LNCaP clone FGC (cell line): Measurements from ENCODE around the gene LIX1L.

Experiments
- DNase-seq: peaks from one replicate; pipeline ENCODE4 v3.0.0-alpha.2; 2011; ENCODE audit warnings: low read depth
- H3K4me3 ChIP-seq: 2 replicates; pipeline ENCODE4 v1.5.1; 2011; ENCODE audit warnings: mild to moderate bottlenecking, low read depth, low read length, control low read depth
- CTCF ChIP-seq: IDR thresholded peaks from 2 replicates; pipeline ENCODE4 v1.5.1; 2012; ENCODE audit warnings: mild to moderate bottlenecking; ENCODE audit not compliant: control insufficient read depth, insufficient read depth; ENCODE audit errors: extremely low read depth

The LIX1L gene

GRCh38 chr1:145918992-145919939, 38.6 kb downstream of the LIX1L start:
- no peak for TF ChIP-seq CTCF
- peak overlapping the region; percentile 87 for H3K4me3 ChIP-seq
- DNase-seq: peak; percentile 31

- TF ChIP-seq CTCF: no peak
- DNase-seq: peak; percentile 71
- peak within 1 kb of the TSS; percentile 87 for H3K4me3 ChIP-seq
Measured at GRCh38 chr1:145918144-145918991, 39.4 kb downstream of the LIX1L start, which contains the start of gene PEX11B. Gene PEX11B, minus strand, starts transcription at chr1:145918717. Its CDS starts 29 bp downstream, at chr1:145918688.

- TF ChIP-seq CTCF: no peak
- peak overlapping the region; percentile 87 for H3K4me3 ChIP-seq
- no peak for DNase-seq
Measured at GRCh38 chr1:145917595-145917994, 40.2 kb downstream of the LIX1L start.

GRCh38 chr1:145916745-145917144, 41.1 kb downstream of the LIX1L start:
- no peak for DNase-seq
- H3K4me3 ChIP-seq: no peak overlapping the region
- TF ChIP-seq CTCF: no peak

GRCh38 chr1:145912128-145912641, 45.6 kb downstream of the LIX1L start:
- no peak overlapping the region for H3K4me3 ChIP-seq
- DNase-seq: no peak
- TF ChIP-seq CTCF: no peak

GRCh38 chr1:145908653-145909052, 49.2 kb downstream of the LIX1L start:
- no peak for DNase-seq
- no peak overlapping the region for H3K4me3 ChIP-seq
- no peak for TF ChIP-seq CTCF
